ENCODE data around the gene CENPN. TPM values are rescaled to one million over a fixed set of nuclear protein-coding genes. Genes with fewer than 3 reads are reported as not detected.
A peak's percentile ranks its signal among the peaks of the same experiment; 100 is the strongest.

The CENPN gene
- total RNA-seq, 1 donor from 2014 or later: 27.4 TPM

DNA sequence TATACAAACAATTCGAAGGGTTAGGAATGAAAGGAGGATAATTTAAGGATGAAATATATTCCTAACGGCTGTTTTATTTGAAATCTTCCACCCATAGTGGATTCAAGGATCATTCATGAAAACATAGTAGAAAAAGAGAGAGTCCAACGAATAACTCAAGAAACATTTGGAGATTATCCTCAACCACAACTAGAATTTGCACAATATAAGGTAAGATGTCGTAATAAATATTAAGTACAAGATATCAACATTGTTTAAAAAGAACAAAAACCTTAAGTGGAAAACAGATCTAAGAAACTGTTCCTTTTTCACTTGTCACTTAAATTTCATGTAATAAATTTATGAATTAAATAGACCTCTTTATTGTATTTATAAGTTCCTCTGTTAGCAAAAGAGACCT is 19.4 kb downstream of the CENPN start:
- Mint-ChIP-seq H3K36me3 (ENCODE audit: insufficient read depth) (peaks cover 15% of the 10 kb centered on the region), H3K9me3 (ENCODE audit: low read depth) (no peaks in the 10 kb centered on the region), H3K27me3 (no peaks in the 10 kb centered on the region), H3K27ac (no peak overlapping the region), H3K4me3 (ENCODE audit: low read depth) (no peak overlapping the region), H3K4me1 (ENCODE audit: low read depth) (no peaks in the 10 kb centered on the region)
- TF ChIP-seq, protein P1, sequence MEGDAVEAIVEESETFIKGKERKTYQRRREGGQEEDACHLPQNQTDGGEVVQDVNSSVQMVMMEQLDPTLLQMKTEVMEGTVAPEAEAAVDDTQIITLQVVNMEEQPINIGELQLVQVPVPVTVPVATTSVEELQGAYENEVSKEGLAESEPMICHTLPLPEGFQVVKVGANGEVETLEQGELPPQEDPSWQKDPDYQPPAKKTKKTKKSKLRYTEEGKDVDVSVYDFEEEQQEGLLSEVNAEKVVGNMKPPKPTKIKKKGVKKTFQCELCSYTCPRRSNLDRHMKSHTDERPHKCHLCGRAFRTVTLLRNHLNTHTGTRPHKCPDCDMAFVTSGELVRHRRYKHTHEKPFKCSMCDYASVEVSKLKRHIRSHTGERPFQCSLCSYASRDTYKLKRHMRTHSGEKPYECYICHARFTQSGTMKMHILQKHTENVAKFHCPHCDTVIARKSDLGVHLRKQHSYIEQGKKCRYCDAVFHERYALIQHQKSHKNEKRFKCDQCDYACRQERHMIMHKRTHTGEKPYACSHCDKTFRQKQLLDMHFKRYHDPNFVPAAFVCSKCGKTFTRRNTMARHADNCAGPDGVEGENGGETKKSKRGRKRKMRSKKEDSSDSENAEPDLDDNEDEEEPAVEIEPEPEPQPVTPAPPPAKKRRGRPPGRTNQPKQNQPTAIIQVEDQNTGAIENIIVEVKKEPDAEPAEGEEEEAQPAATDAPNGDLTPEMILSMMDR (IDR thresholded peaks at IDR 0.05; ENCODE audit: unreplicated experiment): no peak
- no peak for DNase-seq (ENCODE audit: low spot score, unreplicated experiment)

DNA sequence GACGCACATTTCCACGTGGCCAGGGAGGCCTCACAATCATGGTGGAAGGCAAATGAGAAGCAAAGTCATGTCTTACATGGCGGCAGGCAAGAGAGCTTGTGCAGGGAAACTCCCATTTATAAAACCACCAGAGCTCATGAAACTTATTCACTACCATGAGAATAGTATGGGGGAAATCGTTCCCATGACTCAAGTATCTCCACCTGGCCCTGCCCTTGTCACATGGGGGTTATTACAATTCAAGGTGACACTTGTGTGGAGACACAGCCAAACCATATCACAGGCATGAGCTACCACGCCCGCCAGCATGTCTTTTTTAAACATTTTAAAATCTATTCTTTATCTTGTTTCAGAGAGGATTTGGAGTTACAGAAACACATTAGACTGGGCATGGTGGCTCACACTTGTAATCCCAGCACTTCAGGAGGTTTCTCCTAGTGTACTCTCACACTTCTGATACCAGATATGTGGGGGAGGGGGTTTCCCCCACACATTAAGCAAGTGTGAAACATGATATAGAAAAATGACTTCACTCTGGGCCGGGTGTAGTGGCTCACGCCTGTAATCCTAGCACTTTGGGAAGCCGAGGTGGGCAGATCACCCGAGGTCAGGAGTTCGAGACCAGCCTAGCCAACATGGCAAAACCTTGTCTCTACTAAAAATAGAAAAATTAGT is 23.1 kb downstream of the CENPN start:
- DNase-seq (ENCODE audit: low spot score, unreplicated experiment): no peak
- Mint-ChIP-seq H3K9me3 (ENCODE audit: low read depth) (no peaks in the 10 kb centered on the region), H3K36me3 (ENCODE audit: insufficient read depth) (peaks cover 15% of the 10 kb centered on the region), H3K4me1 (ENCODE audit: low read depth) (peaks cover under 1% of the 10 kb centered on the region), H3K4me3 (ENCODE audit: low read depth) (no peak overlapping the region), H3K27me3 (no peaks in the 10 kb centered on the region), H3K27ac (no peak overlapping the region)
- TF ChIP-seq, protein P1 (IDR thresholded peaks at IDR 0.05; ENCODE audit: unreplicated experiment): no peak

- no peaks in the 10 kb centered on the region for H3K27me3 Mint-ChIP-seq
- H3K4me3 Mint-ChIP-seq (ENCODE audit: low read depth): peak within 1 kb of the TSS; percentile 86
- peaks cover 13% of the 10 kb centered on the region for H3K36me3 Mint-ChIP-seq (ENCODE audit: insufficient read depth)
Measured at GRCh38 chr16:81035398-81035974, 28.5 kb downstream of the CENPN start, which contains the start of gene ATMIN. Gene ATMIN (plus strand): TSS chr16:81035842. CDS start chr16:81035871, 29 bp downstream.

DNA sequence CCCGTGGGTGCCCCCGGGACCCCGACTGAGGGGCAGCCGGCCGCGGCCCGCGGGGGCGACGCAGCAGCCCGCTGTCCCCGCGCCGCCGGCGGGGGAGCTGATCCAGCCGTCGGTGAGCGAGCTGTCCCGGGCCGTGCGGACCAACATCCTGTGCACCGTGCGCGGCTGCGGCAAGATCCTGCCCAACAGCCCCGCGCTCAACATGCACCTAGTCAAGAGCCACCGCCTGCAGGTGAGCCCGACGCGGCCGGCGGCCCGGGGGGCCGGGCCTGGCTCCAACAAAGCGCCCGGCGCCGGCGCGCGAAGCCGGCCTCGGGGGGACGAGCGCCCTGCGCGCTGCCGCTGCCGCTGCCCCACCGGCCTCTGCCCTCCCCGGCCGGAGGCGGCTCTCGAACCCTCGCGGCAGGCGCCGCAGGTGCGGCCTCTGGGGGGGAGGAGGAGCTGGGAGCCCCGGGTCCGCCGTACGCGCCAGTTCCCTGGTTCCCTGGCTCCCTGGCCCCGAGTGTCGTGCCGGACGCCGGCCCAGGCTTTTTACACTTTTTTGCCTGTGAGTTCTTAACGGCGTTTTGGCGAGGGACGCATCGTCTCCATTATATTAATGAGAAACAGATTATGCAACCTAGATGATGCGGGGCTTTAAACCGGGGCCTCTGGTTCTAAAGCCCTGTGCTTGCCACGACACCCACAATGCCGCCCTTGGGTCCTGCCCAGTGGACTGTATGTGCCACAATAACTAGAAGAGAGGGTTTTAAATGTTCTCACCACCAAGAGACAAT is 29.1 kb downstream of the CENPN start:
- peaks cover 13% of the 10 kb centered on the region for H3K36me3 Mint-ChIP-seq (ENCODE audit: insufficient read depth)
- peak; percentile 35 for DNase-seq (ENCODE audit: low spot score, unreplicated experiment)
- no peaks in the 10 kb centered on the region for H3K9me3 Mint-ChIP-seq (ENCODE audit: low read depth)
- peaks cover 19% of the 10 kb centered on the region for H3K4me1 Mint-ChIP-seq (ENCODE audit: low read depth)
- peak overlapping the region; percentile 78 for H3K27ac Mint-ChIP-seq
- H3K4me3 Mint-ChIP-seq (ENCODE audit: low read depth): peak overlapping the region; percentile 86
- H3K27me3 Mint-ChIP-seq: no peaks in the 10 kb centered on the region
- TF ChIP-seq, protein P1 (IDR thresholded peaks at IDR 0.05; ENCODE audit: unreplicated experiment): no peak

More at GRCh38 chr16:81035398-81035974, 28.5 kb downstream of the CENPN start, which contains the start of gene ATMIN:
- TF ChIP-seq, protein P1 (IDR thresholded peaks at IDR 0.05; ENCODE audit: unreplicated experiment): peak; percentile 100
- Mint-ChIP-seq H3K27ac (peak within 1 kb of the TSS; percentile 90), H3K4me1 (ENCODE audit: low read depth) (peaks cover 19% of the 10 kb centered on the region), H3K9me3 (ENCODE audit: low read depth) (no peaks in the 10 kb centered on the region)
- DNase-seq (ENCODE audit: low spot score, unreplicated experiment): peak; percentile 94

- Mint-ChIP-seq H3K27me3 (no peaks in the 10 kb centered on the region), H3K4me1 (ENCODE audit: low read depth) (peaks cover 19% of the 10 kb centered on the region), H3K36me3 (ENCODE audit: insufficient read depth) (peaks cover 16% of the 10 kb centered on the region), H3K27ac (peak overlapping the region; percentile 78), H3K9me3 (ENCODE audit: low read depth) (no peaks in the 10 kb centered on the region), H3K4me3 (ENCODE audit: low read depth) (peak overlapping the region; percentile 86)
- no peak for DNase-seq (ENCODE audit: low spot score, unreplicated experiment)
- TF ChIP-seq, protein P1 (IDR thresholded peaks at IDR 0.05; ENCODE audit: unreplicated experiment): no peak
Measured at GRCh38 chr16:81036751-81037350, 29.8 kb downstream of the CENPN start.
